ENCODE results near the gene FCAR. TPM values are rescaled to one million over a fixed set of nuclear protein-coding genes. Genes with fewer than 3 reads are reported as not detected.

Gene FCAR
- total and polyA plus RNA-seq, 12 donors: 0.19 to 1.8 (median 0.67) TPM; not detected in 4

DNA sequence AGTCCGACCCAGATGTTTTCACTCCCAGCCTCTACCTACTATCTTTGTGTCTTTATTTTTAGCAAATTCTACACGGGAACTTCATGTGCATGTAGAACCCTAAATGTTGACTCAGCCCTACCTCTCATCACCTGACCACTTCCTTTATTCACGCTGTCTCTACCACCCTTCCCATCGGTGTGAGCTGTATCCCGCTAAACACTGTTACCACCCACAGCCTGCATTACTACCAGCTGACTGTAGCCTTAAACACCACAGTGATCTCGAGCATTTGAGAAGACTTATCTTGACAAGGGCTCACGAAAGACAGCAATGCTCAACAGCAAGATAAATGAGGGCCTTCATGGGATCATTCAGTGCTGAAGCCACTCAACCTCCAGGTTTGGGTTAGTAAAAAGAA, 47.0 kb downstream of the FCAR start:
- intact Hi-C loops (cut with DNase I): no loop called here
- DNase-seq: no peak
- H3K36me3 ChIP-seq: no peaks in the 10 kb centered on the region
- ATAC-seq: no peak
- 48% methylated on average over 7 of the region's 7 CpGs for WGBS, 2 donors
- H3K27ac ChIP-seq: no peak overlapping the region
- H3K27me3 ChIP-seq: peaks cover 0 to 26% (median 11%) of the 10 kb centered on the region in 7 donors
- H3K4me3 ChIP-seq: no peak overlapping the region
- TF ChIP-seq, protein P1, sequence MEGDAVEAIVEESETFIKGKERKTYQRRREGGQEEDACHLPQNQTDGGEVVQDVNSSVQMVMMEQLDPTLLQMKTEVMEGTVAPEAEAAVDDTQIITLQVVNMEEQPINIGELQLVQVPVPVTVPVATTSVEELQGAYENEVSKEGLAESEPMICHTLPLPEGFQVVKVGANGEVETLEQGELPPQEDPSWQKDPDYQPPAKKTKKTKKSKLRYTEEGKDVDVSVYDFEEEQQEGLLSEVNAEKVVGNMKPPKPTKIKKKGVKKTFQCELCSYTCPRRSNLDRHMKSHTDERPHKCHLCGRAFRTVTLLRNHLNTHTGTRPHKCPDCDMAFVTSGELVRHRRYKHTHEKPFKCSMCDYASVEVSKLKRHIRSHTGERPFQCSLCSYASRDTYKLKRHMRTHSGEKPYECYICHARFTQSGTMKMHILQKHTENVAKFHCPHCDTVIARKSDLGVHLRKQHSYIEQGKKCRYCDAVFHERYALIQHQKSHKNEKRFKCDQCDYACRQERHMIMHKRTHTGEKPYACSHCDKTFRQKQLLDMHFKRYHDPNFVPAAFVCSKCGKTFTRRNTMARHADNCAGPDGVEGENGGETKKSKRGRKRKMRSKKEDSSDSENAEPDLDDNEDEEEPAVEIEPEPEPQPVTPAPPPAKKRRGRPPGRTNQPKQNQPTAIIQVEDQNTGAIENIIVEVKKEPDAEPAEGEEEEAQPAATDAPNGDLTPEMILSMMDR (IDR thresholded peaks at IDR 0.05): no peak
- no peaks in the 10 kb centered on the region for H3K4me1 ChIP-seq
- no peaks in the 10 kb centered on the region for H3K9me3 ChIP-seq

DNA sequence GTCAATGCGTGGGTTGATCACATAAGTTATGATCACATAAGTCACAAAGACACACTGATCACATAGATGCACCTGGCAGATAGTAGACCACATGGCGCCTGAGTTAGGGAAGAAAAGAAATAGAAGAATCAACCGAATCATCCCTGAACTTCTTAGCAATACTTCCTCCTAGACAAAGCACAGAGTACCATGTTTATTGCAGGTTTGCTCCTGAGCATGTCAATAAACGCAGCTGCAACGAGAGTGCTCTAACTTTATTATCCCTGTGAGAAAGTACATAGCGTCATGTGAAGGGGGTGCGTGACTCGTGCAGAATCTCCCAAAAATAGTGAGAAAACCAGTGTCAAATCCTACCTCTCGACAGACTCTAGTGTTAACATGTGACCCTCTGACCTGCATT, 49.2 kb downstream of the FCAR start:
- WGBS, 2 donors: 71 to 79% methylated on average over 9 of the region's 9 CpGs
- DNase-seq (no peak), ATAC-seq (no peak)
- peaks cover 0 to 15% (median 9%) of the 10 kb centered on the region in 11 donors for H3K9me3 ChIP-seq
- H3K27ac ChIP-seq: no peak overlapping the region
- no peaks in the 10 kb centered on the region for H3K4me1 ChIP-seq
- H3K4me3 ChIP-seq: no peak overlapping the region
- H3K27me3 ChIP-seq: peaks cover 0 to 21% (median 9%) of the 10 kb centered on the region in 7 donors
- TF ChIP-seq, protein P1 (IDR thresholded peaks at IDR 0.05): no peak
- no peaks in the 10 kb centered on the region for H3K36me3 ChIP-seq
- intact Hi-C loops (cut with DNase I): no loop called here

DNA sequence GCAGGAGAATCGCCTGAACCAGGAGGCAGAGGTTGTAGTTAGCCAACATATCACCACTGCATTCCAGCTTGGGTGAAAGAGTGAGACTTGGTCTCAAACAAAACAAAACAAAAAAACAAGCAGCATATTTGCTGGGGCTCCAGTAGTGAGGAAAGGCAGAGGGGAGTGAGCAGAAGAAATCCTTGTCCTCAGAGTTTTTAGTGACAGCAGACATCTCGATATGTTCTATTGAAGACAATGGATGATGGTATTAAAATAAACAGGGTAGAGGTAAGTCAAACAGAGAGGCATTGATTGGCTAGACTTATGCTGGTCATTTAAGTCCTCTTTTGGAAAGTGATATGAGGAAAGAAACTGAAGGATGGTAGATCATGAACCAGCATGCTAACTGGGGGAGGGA, 54.3 kb downstream of the FCAR start:
- intact Hi-C loops (cut with DNase I): no loop called here
- ATAC-seq: no peak
- TF ChIP-seq, protein P1 (IDR thresholded peaks at IDR 0.05): no peak
- DNase-seq: no peak
- H3K4me1 ChIP-seq: no peaks in the 10 kb centered on the region
- H3K4me3 ChIP-seq: no peak overlapping the region
- no peaks in the 10 kb centered on the region for H3K36me3 ChIP-seq
- no peak overlapping the region for H3K27ac ChIP-seq
- H3K9me3 ChIP-seq: peaks cover 0 to 26% (median 17%) of the 10 kb centered on the region in 11 donors
- H3K27me3 ChIP-seq: peaks cover 0 to 10% (median 0%) of the 10 kb centered on the region in 7 donors
- WGBS, 2 donors: 90 to 96% methylated on average over 2 of the region's 2 CpGs

DNA sequence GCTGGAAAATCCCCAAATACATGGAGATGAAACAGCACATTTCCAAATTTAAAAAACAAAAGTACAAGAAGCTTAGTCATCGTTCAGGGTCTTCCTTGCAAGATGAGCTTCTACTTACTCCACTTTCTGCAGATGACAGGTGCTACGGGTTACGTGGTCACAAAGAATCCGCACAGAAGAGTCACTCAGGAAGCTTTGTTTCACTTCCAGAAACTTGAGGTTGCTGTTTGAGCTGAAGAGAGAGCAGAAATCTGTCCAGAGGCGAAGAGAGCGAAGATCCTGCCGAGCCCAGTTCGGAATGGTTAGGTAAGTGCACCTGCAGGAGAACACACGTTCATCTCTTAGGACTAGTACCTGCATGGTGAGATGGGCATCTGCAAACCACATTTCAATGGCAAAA, 63.9 kb downstream of the FCAR start:
- DNase-seq: no peak
- ATAC-seq: no peak
- no peaks in the 10 kb centered on the region for H3K9me3 ChIP-seq
- intact Hi-C loops (cut with DNase I): no loop called here
- peaks cover 0 to 45% (median 22%) of the 10 kb centered on the region in 7 donors for H3K27me3 ChIP-seq
- no peaks in the 10 kb centered on the region for H3K4me1 ChIP-seq
- no peaks in the 10 kb centered on the region for H3K36me3 ChIP-seq
- 79 to 86% methylated on average over 9 of the region's 9 CpGs for WGBS, 2 donors
- no peak overlapping the region for H3K27ac ChIP-seq
- H3K4me3 ChIP-seq: no peak overlapping the region
- TF ChIP-seq, protein P1 (IDR thresholded peaks at IDR 0.05): no peak
